ENCODE data around the gene SDK1.

Gene SDK1

GRCh38 chr7:3264693-3265339 is 36.2 kb upstream of the SDK1 start:
- H3K4me3 ChIP-seq (ENCODE audit: low read depth, low read length): no peak overlapping the region
- no peak for TF ChIP-seq POLR2A (IDR thresholded peaks at IDR 0.05; ENCODE audit: extremely low read depth, insufficient read length)
- TF ChIP-seq MYC (IDR thresholded peaks at IDR 0.05; ENCODE audit: low read depth, low read length): no peak
- TF ChIP-seq, protein P1, sequence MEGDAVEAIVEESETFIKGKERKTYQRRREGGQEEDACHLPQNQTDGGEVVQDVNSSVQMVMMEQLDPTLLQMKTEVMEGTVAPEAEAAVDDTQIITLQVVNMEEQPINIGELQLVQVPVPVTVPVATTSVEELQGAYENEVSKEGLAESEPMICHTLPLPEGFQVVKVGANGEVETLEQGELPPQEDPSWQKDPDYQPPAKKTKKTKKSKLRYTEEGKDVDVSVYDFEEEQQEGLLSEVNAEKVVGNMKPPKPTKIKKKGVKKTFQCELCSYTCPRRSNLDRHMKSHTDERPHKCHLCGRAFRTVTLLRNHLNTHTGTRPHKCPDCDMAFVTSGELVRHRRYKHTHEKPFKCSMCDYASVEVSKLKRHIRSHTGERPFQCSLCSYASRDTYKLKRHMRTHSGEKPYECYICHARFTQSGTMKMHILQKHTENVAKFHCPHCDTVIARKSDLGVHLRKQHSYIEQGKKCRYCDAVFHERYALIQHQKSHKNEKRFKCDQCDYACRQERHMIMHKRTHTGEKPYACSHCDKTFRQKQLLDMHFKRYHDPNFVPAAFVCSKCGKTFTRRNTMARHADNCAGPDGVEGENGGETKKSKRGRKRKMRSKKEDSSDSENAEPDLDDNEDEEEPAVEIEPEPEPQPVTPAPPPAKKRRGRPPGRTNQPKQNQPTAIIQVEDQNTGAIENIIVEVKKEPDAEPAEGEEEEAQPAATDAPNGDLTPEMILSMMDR (IDR thresholded peaks at IDR 0.05; ENCODE audit: low read depth, low read length): no peak
- TF ChIP-seq, protein P2, sequence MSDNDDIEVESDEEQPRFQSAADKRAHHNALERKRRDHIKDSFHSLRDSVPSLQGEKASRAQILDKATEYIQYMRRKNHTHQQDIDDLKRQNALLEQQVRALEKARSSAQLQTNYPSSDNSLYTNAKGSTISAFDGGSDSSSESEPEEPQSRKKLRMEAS (IDR thresholded peaks at IDR 0.05; ENCODE audit: low read depth, low read length): no peak
- DNase-seq (ENCODE audit: low read depth): no peak

DNA sequence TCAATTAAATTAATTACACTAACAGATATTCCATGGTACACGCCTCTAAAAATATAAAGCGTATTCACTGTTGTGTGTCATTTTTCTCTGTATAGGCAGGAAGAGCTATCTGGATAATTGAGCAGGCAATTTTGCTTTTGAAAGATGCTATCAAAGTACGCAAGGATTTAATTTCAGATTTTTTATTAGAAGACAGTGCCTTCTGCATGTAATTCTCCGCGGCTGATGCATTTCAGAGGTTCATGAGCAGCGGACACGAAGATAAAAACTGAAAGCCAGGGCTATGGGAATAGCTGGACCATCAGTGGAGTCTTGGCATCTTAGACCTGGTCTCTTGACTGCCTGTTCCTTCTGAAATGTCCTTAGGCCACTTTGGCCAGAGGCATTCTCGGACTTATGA is 35.7 kb upstream of the SDK1 start:
- TF ChIP-seq MYC (IDR thresholded peaks at IDR 0.05; ENCODE audit: low read depth, low read length) (no peak), POLR2A (IDR thresholded peaks at IDR 0.05; ENCODE audit: extremely low read depth, insufficient read length) (no peak)
- TF ChIP-seq, protein P2 (IDR thresholded peaks at IDR 0.05; ENCODE audit: low read depth, low read length): no peak
- TF ChIP-seq, protein P1 (IDR thresholded peaks at IDR 0.05; ENCODE audit: low read depth, low read length): no peak
- no peak overlapping the region for H3K4me3 ChIP-seq (ENCODE audit: low read depth, low read length)
- no peak for DNase-seq (ENCODE audit: low read depth)

GRCh38 chr7:3266240-3266639 is 34.8 kb upstream of the SDK1 start:
- TF ChIP-seq, protein P2 (IDR thresholded peaks at IDR 0.05; ENCODE audit: low read depth, low read length): no peak
- TF ChIP-seq, protein P1 (IDR thresholded peaks at IDR 0.05; ENCODE audit: low read depth, low read length): no peak
- TF ChIP-seq MYC (IDR thresholded peaks at IDR 0.05; ENCODE audit: low read depth, low read length): no peak
- no peak for TF ChIP-seq POLR2A (IDR thresholded peaks at IDR 0.05; ENCODE audit: extremely low read depth, insufficient read length)
- DNase-seq (ENCODE audit: low read depth): no peak

DNA sequence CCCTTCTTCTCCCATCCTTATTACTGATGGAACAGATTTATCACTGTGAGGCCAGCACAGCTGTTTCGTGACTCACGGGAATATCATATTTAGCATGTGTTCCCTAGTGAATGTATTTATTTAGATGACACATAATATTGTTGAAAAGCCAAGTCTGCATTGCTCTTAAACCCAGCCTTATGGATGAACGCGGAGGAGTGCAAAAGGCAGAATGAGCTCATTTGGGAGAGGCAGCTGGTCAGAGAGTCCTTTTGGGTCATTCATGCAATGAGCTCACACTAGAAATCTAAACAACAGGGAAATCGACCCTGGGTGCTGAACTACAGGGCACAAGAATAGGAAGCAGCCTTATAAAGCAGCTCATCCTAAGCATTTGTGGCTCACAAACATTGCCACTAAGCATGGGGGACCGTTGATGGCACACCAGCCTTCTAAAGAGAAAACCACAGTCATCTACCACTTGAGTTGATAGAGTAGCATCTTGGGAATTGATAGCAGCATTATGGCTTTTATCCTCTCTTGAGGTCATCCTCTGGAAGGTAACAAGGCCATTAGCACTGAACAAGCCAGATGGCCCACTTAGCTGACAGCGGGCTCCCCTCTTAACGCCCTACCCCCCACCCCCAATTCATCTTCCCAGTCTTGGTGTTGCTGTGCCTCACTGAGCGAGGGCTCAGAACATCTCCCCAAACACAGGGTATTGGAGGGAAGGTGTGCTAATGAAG is 32.9 kb upstream of the SDK1 start:
- TF ChIP-seq, protein P2 (IDR thresholded peaks at IDR 0.05; ENCODE audit: low read depth, low read length): no peak
- no peak for TF ChIP-seq MYC (IDR thresholded peaks at IDR 0.05; ENCODE audit: low read depth, low read length)
- TF ChIP-seq, protein P1 (IDR thresholded peaks at IDR 0.05; ENCODE audit: low read depth, low read length): no peak
- TF ChIP-seq POLR2A (IDR thresholded peaks at IDR 0.05; ENCODE audit: extremely low read depth, insufficient read length): no peak
- H3K4me3 ChIP-seq (ENCODE audit: low read depth, low read length): no peak overlapping the region
- no peak for DNase-seq (ENCODE audit: low read depth)

More at GRCh38 chr7:3266240-3266639, 34.8 kb upstream of the SDK1 start:
- no peak overlapping the region for H3K4me3 ChIP-seq (ENCODE audit: low read depth, low read length)

DNA sequence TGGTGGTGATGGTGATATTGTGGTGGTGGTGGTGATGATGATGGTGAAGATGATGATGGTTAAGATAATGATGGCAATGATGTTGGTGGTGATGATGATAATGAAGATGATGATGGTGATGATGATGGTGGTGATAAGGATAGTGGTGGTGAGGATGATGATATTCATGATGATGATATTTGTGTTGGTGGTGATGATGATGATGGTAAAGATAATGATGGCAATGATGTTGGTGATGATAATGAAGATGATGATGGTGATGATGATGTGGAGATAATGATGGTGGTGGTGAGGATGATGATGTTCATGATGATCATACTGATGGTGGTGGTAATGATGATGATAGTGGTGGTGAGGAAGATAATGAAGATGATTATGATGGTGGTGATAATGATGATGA is 30.7 kb upstream of the SDK1 start:
- H3K4me3 ChIP-seq (ENCODE audit: low read depth, low read length): no peak overlapping the region
- no peak for TF ChIP-seq MYC (IDR thresholded peaks at IDR 0.05; ENCODE audit: low read depth, low read length)
- TF ChIP-seq, protein P2 (IDR thresholded peaks at IDR 0.05; ENCODE audit: low read depth, low read length): no peak
- TF ChIP-seq, protein P1 (IDR thresholded peaks at IDR 0.05; ENCODE audit: low read depth, low read length): no peak
- no peak for DNase-seq (ENCODE audit: low read depth)

Measured in NB4 (cell line).